HCT116 (cell line): ENCODE data around the gene CSNK1G1. TPM values are rescaled to one million over a fixed set of nuclear protein-coding genes. Genes with fewer than 3 reads are reported as not detected.

Experiments
- ATAC-seq: fragments of 200-7000 bp; cut with Tn5 transposase; 2 replicates; pipeline ENCODE4 v1.9.1; 2020; ENCODE audit warnings: mild to moderate bottlenecking, moderate library complexity
- BruUV-seq: library from RNA; stranded (reverse); fragments of 400-500 nt; replicated peaks from 2 replicates; lab custom pipeline; 2021; lab: Mats Ljungman, UMichigan
- CTCF ChIA-PET: fragments of 300-600 bp; sonication (Branson Sonifier 250); formaldehyde crosslinking; loops from one replicate; lab custom pipeline; 2021; ENCODE audit warnings: antibody characterized with exemption; lab: Charles Lee
- POLR2A ChIA-PET: fragments of 300-600, 350-600 bp; sonication (Branson Sonifier 250); formaldehyde crosslinking; loops from one replicate; lab custom pipeline; 2021; ENCODE audit warnings: antibody characterized with exemption; lab: Charles Lee
- RAD21 ChIA-PET, 2 experiments: fragments of 300-600 bp; sonication (Branson Sonifier 250); formaldehyde crosslinking; loops; one replicate each; lab custom pipeline; 2023; ENCODE audit warnings: low total read pairs in 2 of 2; ENCODE audit not compliant: uncharacterized antibody in 2 of 2, unreplicated experiment in 2 of 2, low non-redundant PET in 1 of 2; lab: Charles Lee
- DNase-seq: peaks from one replicate; pipeline ENCODE4 v3.0.0-alpha.2; 2010; ENCODE audit warnings: low read depth, low spot score
- H2AFZ ChIP-seq: fragments of 200-600 bp; shearing (Covaris generic), sonication (generic); 2 replicates; pipeline ENCODE4 v1.6.1; 2017; ENCODE audit warnings: low read depth, mixed run types, mixed read lengths, antibody characterized with exemption, low read length; ENCODE audit not compliant: poor library complexity, severe bottlenecking
- H3K27ac ChIP-seq: 2 replicates; pipeline ENCODE4 v1.5.1; 2012; ENCODE audit warnings: low read depth, low read length
- H3K27me3 ChIP-seq: fragments of 200-600 bp; sonication (generic); 2 replicates; pipeline ENCODE4 v1.6.1; 2016; ENCODE audit warnings: mixed run types, low read length, mixed read lengths; ENCODE audit not compliant: insufficient read depth
- H3K36me3 ChIP-seq, 2 experiments: fragments of 200-500 bp in 1 of 2; fragments of 200-600 bp in 1 of 2; sonication (Bioruptor generic) in 1 of 2; sonication (generic) in 1 of 2; 2 replicates each; pipeline versions ENCODE4 v1.5.1 to v1.6.1; 2014 to 2016; ENCODE audit warnings: low read length in 2 of 2, inconsistent platforms in 1 of 2, mixed read lengths in 1 of 2, mixed run types in 1 of 2; ENCODE audit not compliant: insufficient read depth in 2 of 2, control insufficient read depth in 1 of 2
- H3K4me1 ChIP-seq, 2 experiments: fragments of 200-600 bp in 1 of 2; sonication (generic) in 1 of 2; 2 replicates each; pipeline versions ENCODE4 v1.5.1 to v1.6.1; 2012 to 2017; ENCODE audit warnings: low read length in 2 of 2, inconsistent platforms in 1 of 2, mild to moderate bottlenecking in 1 of 2, mixed read lengths in 1 of 2, mixed run types in 1 of 2, moderate library complexity in 1 of 2; ENCODE audit not compliant: insufficient read depth in 2 of 2, control insufficient read depth in 1 of 2
- H3K4me2 ChIP-seq: fragments of 200-600 bp; sonication (generic); 2 replicates; pipeline ENCODE4 v1.6.1; 2017; ENCODE audit warnings: mixed run types, low read length, mixed read lengths
- H3K4me3 ChIP-seq, 2 experiments: fragments of 200-600 bp in 1 of 2; sonication (generic) in 1 of 2; replicated peaks in 1 of 2; 2 replicates each; pipeline ENCODE4 v1.5.1; 2011 to 2016; ENCODE audit warnings: low read length in 2 of 2, control low read depth in 1 of 2, low read depth in 1 of 2, mild to moderate bottlenecking in 1 of 2, mixed read lengths in 1 of 2, mixed run types in 1 of 2
- H3K79me2 ChIP-seq: fragments of 200-600 bp; sonication (generic); 2 replicates; pipeline ENCODE4 v1.6.1; 2017; ENCODE audit warnings: mild to moderate bottlenecking, mixed run types, low read length, moderate library complexity, mixed read lengths; ENCODE audit not compliant: insufficient read depth
- H3K9ac ChIP-seq: fragments of 200-600 bp; sonication (generic); 2 replicates; pipeline ENCODE4 v1.6.1; 2016; ENCODE audit warnings: low read length, mixed read lengths
- H3K9me2 ChIP-seq: fragments of 200-600 bp; sonication (generic), shearing (Covaris generic); 2 replicates; pipeline ENCODE4 v1.6.1; 2017; ENCODE audit warnings: mixed run types, mild to moderate bottlenecking, moderate library complexity; ENCODE audit not compliant: insufficient read depth
- H3K9me3 ChIP-seq, 2 experiments: fragments of 200-500 bp in 1 of 2; fragments of 200-600 bp in 1 of 2; sonication (Bioruptor generic) in 1 of 2; sonication (generic) in 1 of 2; 2 replicates each; pipeline ENCODE4 v1.6.1; 2014 to 2017; ENCODE audit warnings: low read length in 2 of 2, mixed read lengths in 2 of 2, inconsistent platforms in 1 of 2, low read depth in 1 of 2, mild to moderate bottlenecking in 1 of 2, mixed run types in 1 of 2, moderate library complexity in 1 of 2; ENCODE audit not compliant: control insufficient read depth in 1 of 2, insufficient read depth in 1 of 2
- H4K20me1 ChIP-seq: fragments of 200-600 bp; sonication (generic), shearing (Covaris generic); 2 replicates; pipeline ENCODE4 v1.6.1; 2017; ENCODE audit warnings: mixed run types, mild to moderate bottlenecking, moderate library complexity; ENCODE audit not compliant: insufficient read depth
- CBX3 ChIP-seq: IDR thresholded peaks from 2 replicates; pipeline ENCODE4 v1.6.1; 2012; ENCODE audit warnings: low read depth
- JUND ChIP-seq: IDR thresholded peaks from 2 replicates; pipeline ENCODE4 v1.6.1; 2012
- TCF7L2 ChIP-seq: IDR thresholded peaks from 2 replicates; pipeline ENCODE4 v1.7.0; 2011; ENCODE audit warnings: borderline replicate concordance, inconsistent platforms; ENCODE audit not compliant: insufficient read depth, insufficient read length; ENCODE audit errors: extremely low read depth
- ZBTB33 ChIP-seq: IDR thresholded peaks from 2 replicates; pipeline ENCODE4 v1.6.1; 2011; ENCODE audit warnings: mild to moderate bottlenecking, low read length, moderate library complexity; ENCODE audit not compliant: insufficient replicate concordance; ENCODE audit errors: extremely low read depth
- intact Hi-C: fragments of 100-400 bp; cut with micrococcal nuclease; formaldehyde crosslinking; loops from 2 replicates; pipeline ENCODE4 v1.10.0; 2022
- total RNA-seq: library from RNA; stranded (reverse); gene quantifications from one replicate; pipeline ENCODE4 v1.2.1, GENCODE V29; 2021; ENCODE audit not compliant: unreplicated experiment

The CSNK1G1 gene
- total RNA-seq, 1 experiment from 2014 or later, result 21.1 TPM

GRCh38 chr15:64354688-64355344 is 1.2 kb downstream of the CSNK1G1 start:
- Histone ChIP-seq H3K27me3 (no peaks in the 10 kb centered on the region), H3K36me3 (no peaks in the 10 kb centered on the region; a peak in 1 of 4 replicates), H3K27ac (peak overlapping the region; percentile 77), H4K20me1 (0 out of 2 replicates have a peak, but pooled peaks cover 3% of the 10 kb centered on the region), H3K9ac (peak overlapping the region; percentile 87), H3K9me2 (no peaks in the 10 kb centered on the region), H3K79me2 (peaks cover 58% of the 10 kb centered on the region), H2AFZ (no peak overlapping the region), H3K9me3 (no peaks in the 10 kb centered on the region), H3K4me3 (peak overlapping the region; percentile 78 to 93), H3K4me2 (peak overlapping the region; percentile 93), H3K4me1 (peaks cover 9 to 19% of the 10 kb centered on the region in 2 experiments; a peak in 3 of 4 replicates)
- RAD21 ChIA-PET, result no interaction called here
- BruUV-seq, result no TSS peak
- POLR2A ChIA-PET, result no interaction called here
- DNase-seq, result no peak
- ATAC-seq, result no peak
- TF ChIP-seq TCF7L2 (no peak), ZBTB33 (no peak), JUND (no peak)
- CTCF ChIA-PET, result no interaction called here
- intact Hi-C loops, result loop anchor here (5.0 kb wide), 1 partner anchor 203 kb away; the partner anchor contains the start of gene SNX22

GRCh38 chr15:64351265-64351664 is 4.7 kb downstream of the CSNK1G1 start:
- H3K79me2 ChIP-seq, result peaks cover 88% of the 10 kb centered on the region
- ChIA-PET POLR2A (no interaction called here), RAD21 (no interaction called here), CTCF (no interaction called here)
- BruUV-seq, result no TSS peak
- H3K4me2 ChIP-seq, result no peak overlapping the region
- H4K20me1 ChIP-seq, result 0 out of 2 replicates have a peak, but pooled peaks cover 3% of the 10 kb centered on the region
- H3K9me3 ChIP-seq, result no peaks in the 10 kb centered on the region
- no peak overlapping the region for H3K27ac ChIP-seq
- ATAC-seq (no peak), DNase-seq (no peak)
- TF ChIP-seq CBX3, result no peak
- H3K9ac ChIP-seq, result no peak overlapping the region
- no peaks in the 10 kb centered on the region; a peak in 1 of 4 replicates for H3K36me3 ChIP-seq
- intact Hi-C loops, result no loop called here
- H3K27me3 ChIP-seq, result no peaks in the 10 kb centered on the region
- H3K4me3 ChIP-seq, result no peak overlapping the region
- no peak overlapping the region for H2AFZ ChIP-seq
- no peaks in the 10 kb centered on the region for H3K9me2 ChIP-seq
- H3K4me1 ChIP-seq, result peaks cover 11 to 13% of the 10 kb centered on the region in 2 experiments; a peak in 3 of 4 replicates
